Trophoblast cell (in vitro differentiated cells and primary cell): ENCODE results near the gene HIGD2B.

Experiments
- DNase-seq, 2 donors: peaks; one replicate each; pipeline ENCODE4 v3.0.0-alpha.2; 2016
- H2AFZ ChIP-seq: 2 replicates; pipeline ENCODE4 v1.6.1; 2013; ENCODE audit warnings: low read length, moderate library complexity, mild to moderate bottlenecking; ENCODE audit not compliant: insufficient read depth, poor library complexity
- H2AK5ac ChIP-seq: 2 replicates; pipeline ENCODE4 v1.6.1; 2013; ENCODE audit warnings: mild to moderate bottlenecking, low read length
- H2BK120ac ChIP-seq: 2 replicates; pipeline ENCODE4 v1.6.1; 2013; ENCODE audit warnings: low read length, mild to moderate bottlenecking, moderate library complexity; ENCODE audit not compliant: insufficient read depth, poor library complexity
- H2BK12ac ChIP-seq: 2 replicates; pipeline ENCODE4 v1.6.1; 2013; ENCODE audit warnings: mild to moderate bottlenecking, low read length, moderate library complexity
- H2BK5ac ChIP-seq: 2 replicates; pipeline ENCODE4 v1.6.1; 2013; ENCODE audit warnings: low read length, low read depth, moderate library complexity, mild to moderate bottlenecking; ENCODE audit not compliant: poor library complexity
- H3K14ac ChIP-seq: 2 replicates; pipeline ENCODE4 v1.6.1; 2013; ENCODE audit warnings: mild to moderate bottlenecking, low read length
- H3K18ac ChIP-seq: 2 replicates; pipeline ENCODE4 v1.6.1; 2013; ENCODE audit warnings: mild to moderate bottlenecking, low read length
- H3K23ac ChIP-seq: 2 replicates; pipeline ENCODE4 v1.6.1; 2013; ENCODE audit warnings: low read length
- H3K27ac ChIP-seq: 2 replicates; pipeline ENCODE4 v1.5.1; 2013; ENCODE audit warnings: low read depth, mild to moderate bottlenecking, inconsistent platforms, low read length, moderate library complexity
- H3K27me3 ChIP-seq: 2 replicates; pipeline ENCODE4 v1.6.1; 2013; ENCODE audit warnings: inconsistent platforms, mild to moderate bottlenecking, low read length, moderate library complexity; ENCODE audit not compliant: insufficient read depth
- H3K36me3 ChIP-seq, 2 experiments: 1 replicate in 1 of 2; 2 replicates in 1 of 2; pipeline ENCODE4 v1.6.1; 2013; ENCODE audit warnings: low read length in 2 of 2, mild to moderate bottlenecking in 2 of 2, moderate library complexity in 1 of 2; ENCODE audit not compliant: insufficient read depth in 2 of 2, control insufficient read depth in 1 of 2
- H3K4ac ChIP-seq: 2 replicates; pipeline ENCODE4 v1.6.1; 2013; ENCODE audit warnings: low read depth, mild to moderate bottlenecking, low read length, moderate library complexity
- H3K4me1 ChIP-seq, 2 experiments: 1 replicate in 1 of 2; 2 replicates in 1 of 2; pipeline ENCODE4 v1.6.1; 2013; ENCODE audit warnings: low read length in 2 of 2, mild to moderate bottlenecking in 2 of 2, moderate library complexity in 1 of 2; ENCODE audit not compliant: insufficient read depth in 2 of 2, control insufficient read depth in 1 of 2
- H3K4me2 ChIP-seq: 2 replicates; pipeline ENCODE4 v1.6.1; 2013; ENCODE audit warnings: inconsistent platforms, mild to moderate bottlenecking, low read length, moderate library complexity
- H3K4me3 ChIP-seq: 2 replicates; pipeline ENCODE4 v1.5.1; 2013; ENCODE audit warnings: mild to moderate bottlenecking, low read depth, low read length, inconsistent platforms
- H3K79me1 ChIP-seq: one replicate; pipeline ENCODE4 v1.6.1; 2013; ENCODE audit warnings: low read length
- H3K79me2 ChIP-seq: 2 replicates; pipeline ENCODE4 v1.6.1; 2013; ENCODE audit warnings: low read length, mild to moderate bottlenecking; ENCODE audit not compliant: control insufficient read depth, insufficient read depth, poor library complexity
- H3K9ac ChIP-seq: 2 replicates; pipeline ENCODE4 v1.6.1; 2013; ENCODE audit warnings: mild to moderate bottlenecking, low read length
- H3K9me3 ChIP-seq: 2 replicates; pipeline ENCODE4 v1.6.1; 2013; ENCODE audit warnings: low read depth, mild to moderate bottlenecking, control low read depth, inconsistent platforms, low read length; ENCODE audit not compliant: insufficient read depth
- H4K12ac ChIP-seq: 2 replicates; pipeline ENCODE4 v1.6.1; 2013; ENCODE audit warnings: low read depth, mild to moderate bottlenecking, low read length, moderate library complexity
- H4K8ac ChIP-seq: 2 replicates; pipeline ENCODE4 v1.6.1; 2013; ENCODE audit warnings: low read depth, mild to moderate bottlenecking, low read length, moderate library complexity
- H4K91ac ChIP-seq: one replicate; pipeline ENCODE4 v1.6.1; 2013; ENCODE audit warnings: low read depth, mild to moderate bottlenecking, low read length, moderate library complexity
- WGBS: extraction: QIAGEN DNeasy Blood & Tissue Kit; methylation state at CpG from one replicate; pipeline ENCODE4 v1.1.7; 2013; ENCODE audit warnings: missing lambda C conversion rate; ENCODE audit not compliant: insufficient read length, insufficient coverage; ENCODE audit errors: extremely low coverage; 5-methylcytosine and 5-hydroxymethylcytosine counted together

Gene HIGD2B

DNA sequence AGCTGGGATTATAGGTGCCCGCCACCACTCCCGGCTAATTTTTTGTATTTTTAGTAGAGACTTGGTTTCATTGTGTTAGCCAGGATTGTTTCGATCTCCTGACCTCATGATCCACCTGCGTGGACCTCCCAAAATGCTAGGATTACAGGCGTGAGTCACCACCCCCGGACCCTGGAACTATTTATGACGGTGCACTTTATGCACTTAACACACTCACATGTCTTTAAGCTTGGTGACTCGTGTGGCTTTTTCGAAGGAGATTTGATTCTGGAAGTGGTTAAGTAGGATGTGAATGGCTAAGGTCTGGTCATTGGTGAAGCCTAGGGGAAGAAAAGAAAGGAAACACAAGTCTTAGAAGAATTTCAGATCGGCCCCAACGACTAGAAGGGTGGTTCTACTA, 20.3 kb upstream of the HIGD2B start:
- H3K4me1 ChIP-seq, result no peaks in the 10 kb centered on the region
- no peak overlapping the region for H3K23ac ChIP-seq
- no peak for DNase-seq
- H3K9ac ChIP-seq, result no peak overlapping the region
- no peak overlapping the region for H4K91ac ChIP-seq
- no peak overlapping the region for H3K4me2 ChIP-seq
- H3K36me3 ChIP-seq, result no peaks in the 10 kb centered on the region
- H3K4ac ChIP-seq, result no peak overlapping the region
- H2BK5ac ChIP-seq, result no peak overlapping the region
- H2BK120ac ChIP-seq, result no peak overlapping the region
- H3K27ac ChIP-seq, result no peak overlapping the region
- H3K27me3 ChIP-seq, result no peaks in the 10 kb centered on the region
- no peak overlapping the region for H3K18ac ChIP-seq
- no CpG with 5 or more reads among the region's 11 CpGs for WGBS
- no peak overlapping the region for H3K14ac ChIP-seq
- no peak overlapping the region for H2AK5ac ChIP-seq
- no peaks in the 10 kb centered on the region for H3K79me1 ChIP-seq
- no peaks in the 10 kb centered on the region for H3K79me2 ChIP-seq
- H3K9me3 ChIP-seq, result no peaks in the 10 kb centered on the region
- no peak overlapping the region for H4K8ac ChIP-seq
- no peak overlapping the region for H3K4me3 ChIP-seq
- no peak overlapping the region for H2BK12ac ChIP-seq
- no peak overlapping the region for H4K12ac ChIP-seq
- no peak overlapping the region for H2AFZ ChIP-seq

DNA sequence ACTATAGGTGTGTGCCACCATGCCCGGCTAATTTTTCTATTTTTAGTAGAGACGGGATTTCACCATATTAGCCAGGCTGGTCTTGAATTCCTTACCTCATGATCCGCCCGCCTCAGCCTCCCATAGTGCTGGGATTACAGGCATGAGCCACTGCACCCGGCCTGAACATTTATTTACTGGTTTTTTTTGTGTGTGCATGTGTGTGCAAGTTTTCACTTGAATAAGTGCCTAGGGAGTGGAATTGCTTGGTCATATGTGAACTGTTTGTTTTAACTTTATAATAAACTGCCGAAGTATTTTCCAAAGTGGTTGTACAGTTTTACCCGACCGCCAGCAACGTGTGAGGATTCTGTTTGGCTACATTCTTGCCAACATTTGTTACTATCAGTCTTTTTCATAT, 14.1 kb upstream of the HIGD2B start:
- DNase-seq, result no peak
- Histone ChIP-seq H3K79me1 (no peaks in the 10 kb centered on the region), H3K4ac (no peak overlapping the region), H3K9ac (no peak overlapping the region), H3K23ac (no peak overlapping the region), H4K91ac (no peak overlapping the region), H3K79me2 (no peaks in the 10 kb centered on the region), H2BK5ac (no peak overlapping the region), H3K4me2 (no peak overlapping the region), H3K14ac (no peak overlapping the region), H4K12ac (no peak overlapping the region), H2BK120ac (no peak overlapping the region), H3K18ac (no peak overlapping the region), H3K36me3 (no peaks in the 10 kb centered on the region), H3K27me3 (no peaks in the 10 kb centered on the region), H4K8ac (no peak overlapping the region), H2BK12ac (no peak overlapping the region), H3K4me3 (no peak overlapping the region), H3K4me1 (no peaks in the 10 kb centered on the region), H3K9me3 (no peaks in the 10 kb centered on the region), H3K27ac (no peak overlapping the region), H2AFZ (no peak overlapping the region), H2AK5ac (no peak overlapping the region)
- no CpG with 5 or more reads among the region's 9 CpGs for WGBS

DNA sequence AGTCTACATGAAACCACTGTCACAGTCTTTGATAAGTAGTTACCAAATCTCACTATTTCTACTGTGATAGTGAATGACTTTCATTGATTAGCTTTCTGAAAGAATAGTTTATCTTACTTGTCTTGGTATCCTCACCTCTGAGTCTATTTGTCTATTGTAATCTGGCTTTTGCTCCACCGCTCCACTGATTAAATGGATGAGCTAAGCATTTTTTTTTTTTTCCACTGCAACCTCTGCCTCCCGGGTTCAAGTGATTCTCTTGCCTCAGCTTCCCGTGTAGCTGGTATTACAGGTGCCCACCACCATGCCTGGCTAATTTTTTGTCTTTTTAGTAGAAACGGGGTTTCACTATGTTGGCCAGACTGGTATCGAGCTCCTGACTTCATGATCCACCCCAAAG, 13.0 kb upstream of the HIGD2B start:
- no peak overlapping the region for H3K4me3 ChIP-seq
- H3K18ac ChIP-seq, result no peak overlapping the region
- no peak overlapping the region for H2AK5ac ChIP-seq
- H2BK5ac ChIP-seq, result no peak overlapping the region
- H2BK120ac ChIP-seq, result no peak overlapping the region
- no peaks in the 10 kb centered on the region for H3K79me1 ChIP-seq
- no peaks in the 10 kb centered on the region for H3K79me2 ChIP-seq
- no peak overlapping the region for H4K12ac ChIP-seq
- H3K9me3 ChIP-seq, result no peaks in the 10 kb centered on the region
- H2AFZ ChIP-seq, result no peak overlapping the region
- H3K27me3 ChIP-seq, result no peaks in the 10 kb centered on the region
- H3K4me2 ChIP-seq, result no peak overlapping the region
- no peak overlapping the region for H3K4ac ChIP-seq
- no peaks in the 10 kb centered on the region for H3K4me1 ChIP-seq
- DNase-seq, result no peak
- no peak overlapping the region for H3K23ac ChIP-seq
- no peak overlapping the region for H2BK12ac ChIP-seq
- H3K14ac ChIP-seq, result no peak overlapping the region
- H3K9ac ChIP-seq, result no peak overlapping the region
- H4K8ac ChIP-seq, result no peak overlapping the region
- no CpG with 5 or more reads among the region's 5 CpGs for WGBS
- no peaks in the 10 kb centered on the region for H3K36me3 ChIP-seq
- H3K27ac ChIP-seq, result no peak overlapping the region
- no peak overlapping the region for H4K91ac ChIP-seq

DNA sequence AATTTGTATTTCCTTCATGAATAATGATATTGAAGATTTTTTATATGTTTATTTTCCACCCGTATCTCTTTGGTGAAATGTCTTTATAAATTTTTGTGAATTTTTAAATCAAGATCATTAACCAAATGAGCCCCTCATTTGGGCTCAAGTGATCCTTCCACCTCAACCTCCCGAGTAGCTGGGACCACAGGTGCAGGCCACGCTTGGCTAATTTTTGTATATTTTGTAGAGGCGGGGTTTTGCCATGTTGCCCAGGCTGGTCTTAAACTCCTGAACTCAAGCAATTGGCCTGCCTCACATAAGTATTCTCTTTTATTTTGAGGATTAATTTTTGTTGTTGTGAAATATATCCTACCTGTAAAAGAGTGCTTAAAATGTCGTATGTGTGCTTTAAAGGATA, 5.0 kb upstream of the HIGD2B start:
- Histone ChIP-seq H2AFZ (no peak overlapping the region), H3K4ac (no peak overlapping the region), H3K36me3 (no peaks in the 10 kb centered on the region), H4K8ac (no peak overlapping the region), H2AK5ac (no peak overlapping the region), H3K4me3 (no peak overlapping the region), H3K14ac (no peak overlapping the region), H4K91ac (no peak overlapping the region), H2BK5ac (no peak overlapping the region), H3K18ac (no peak overlapping the region), H3K27me3 (no peaks in the 10 kb centered on the region), H3K27ac (no peak overlapping the region), H3K4me1 (no peaks in the 10 kb centered on the region), H4K12ac (no peak overlapping the region), H3K79me1 (peaks cover 5% of the 10 kb centered on the region), H3K9ac (no peak overlapping the region), H3K23ac (no peak overlapping the region), H3K9me3 (no peaks in the 10 kb centered on the region), H2BK120ac (no peak overlapping the region), H3K4me2 (no peak overlapping the region), H3K79me2 (no peaks in the 10 kb centered on the region), H2BK12ac (no peak overlapping the region)
- no CpG with 5 or more reads among the region's 5 CpGs for WGBS
- DNase-seq, result no peak
